GM19035 (cell line): Measurements from ENCODE around the gene PPME1.

Experiments used
- ATAC-seq: cut with Tn5 transposase; IDR thresholded peaks from one replicate; pipeline ENCODE4 v1.9.1; 2021; ENCODE audit not compliant: unreplicated experiment

The PPME1 gene

DNA sequence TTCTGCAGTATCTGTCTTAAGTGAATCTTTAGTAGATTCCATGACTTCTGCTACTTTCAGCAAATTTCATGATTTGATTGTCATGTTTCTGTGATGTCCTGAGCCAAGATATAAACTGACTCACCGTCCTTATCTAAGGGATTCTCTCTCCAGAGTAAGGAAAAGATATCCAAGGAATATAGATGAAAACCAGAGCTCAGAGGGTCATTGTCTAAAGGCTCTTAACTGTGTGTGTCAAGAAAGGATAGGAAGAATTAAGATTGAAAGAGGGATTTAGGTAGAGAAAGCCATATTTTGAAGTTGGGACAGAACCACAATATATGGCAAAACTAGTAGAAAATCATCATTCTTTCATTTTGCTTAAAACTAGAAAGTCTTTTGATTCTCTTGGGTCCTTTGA is 50.7 kb downstream of the PPME1 start:
- no peak for ATAC-seq

- no peak for ATAC-seq
Measured at GRCh38 chr11:74225565-74225964, 54.5 kb downstream of the PPME1 start.

DNA sequence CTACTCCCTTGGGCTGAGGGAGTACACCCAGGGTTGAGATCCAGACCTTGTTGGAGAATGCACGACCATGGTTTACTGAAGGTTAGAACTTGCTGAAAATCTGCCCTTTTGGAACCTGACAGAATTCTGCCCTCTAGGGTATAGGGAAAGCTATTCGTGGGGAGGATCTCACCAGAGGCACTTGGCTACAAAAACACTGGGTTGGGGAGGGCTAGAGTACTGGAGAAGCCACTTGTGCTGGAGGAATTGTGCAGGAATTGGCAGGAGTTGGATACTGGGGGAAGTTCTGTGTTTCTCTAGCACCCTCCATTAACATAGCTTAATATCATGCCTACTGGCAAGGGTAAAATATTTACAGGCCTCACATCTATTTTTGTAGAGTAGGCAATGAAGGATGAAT is 55.8 kb downstream of the PPME1 start:
- no peak for ATAC-seq

GRCh38 chr11:74232311-74232950 is 61.3 kb downstream of the PPME1 start:
- no peak for ATAC-seq

DNA sequence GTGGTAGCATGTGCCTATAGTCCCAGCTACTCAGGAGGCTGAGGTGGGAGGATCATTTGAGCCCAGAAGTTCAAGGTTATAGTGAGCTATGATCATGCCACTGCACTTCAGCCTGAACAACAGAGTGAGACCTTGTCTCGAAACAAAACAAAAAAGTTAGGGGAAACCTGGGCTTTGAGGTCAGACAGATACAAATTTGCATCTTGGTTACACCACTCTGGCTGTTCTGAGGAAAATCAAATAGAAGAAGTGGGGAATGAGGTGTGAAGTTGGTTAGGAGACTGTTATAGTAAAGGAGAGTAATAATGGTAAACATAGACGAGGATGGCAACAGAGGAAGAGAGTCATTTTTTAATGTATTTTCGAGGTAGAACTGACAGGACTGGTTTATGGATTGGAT is 62.6 kb downstream of the PPME1 start:
- ATAC-seq, result no peak

- no peak for ATAC-seq
Measured at GRCh38 chr11:74235121-74235520, 64.0 kb downstream of the PPME1 start.

DNA sequence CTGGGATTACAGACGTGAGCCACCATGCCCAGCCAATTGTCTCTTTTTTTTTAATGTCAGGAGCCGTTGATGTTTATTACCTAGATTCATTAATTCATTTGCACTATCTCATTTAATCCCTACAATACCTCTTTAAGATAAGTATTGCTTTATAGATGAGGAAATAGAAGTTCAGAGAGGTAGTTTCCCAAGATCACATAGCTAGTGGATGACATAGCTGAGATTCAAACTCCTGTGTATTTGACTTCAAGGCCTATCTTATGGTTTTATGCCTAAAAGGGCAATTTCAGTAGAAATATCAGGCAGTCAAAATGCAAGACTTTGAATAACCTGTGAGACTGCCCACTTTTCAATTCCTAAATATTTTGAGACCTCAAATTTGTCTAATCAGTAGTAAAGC is 66.5 kb downstream of the PPME1 start:
- ATAC-seq, result no peak

DNA sequence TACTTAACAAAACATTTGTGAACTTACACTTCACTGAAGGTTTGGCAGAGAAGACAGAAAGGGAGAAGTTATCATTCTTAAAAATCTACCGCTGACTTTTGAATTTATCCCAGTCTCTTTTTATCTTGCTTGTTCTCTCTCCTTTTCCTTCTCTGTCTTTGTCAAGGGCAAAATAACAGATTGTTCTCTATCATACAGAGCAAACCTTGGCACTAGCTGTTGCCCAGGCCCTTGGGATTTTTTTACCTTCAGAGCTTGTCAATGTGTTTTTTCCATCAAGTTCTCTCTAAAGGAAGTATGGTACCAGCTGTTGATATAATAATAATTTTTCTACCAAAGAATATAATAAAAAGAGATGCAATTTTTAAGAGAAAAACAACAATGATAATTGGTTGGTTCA is 67.2 kb downstream of the PPME1 start:
- no peak for ATAC-seq

DNA sequence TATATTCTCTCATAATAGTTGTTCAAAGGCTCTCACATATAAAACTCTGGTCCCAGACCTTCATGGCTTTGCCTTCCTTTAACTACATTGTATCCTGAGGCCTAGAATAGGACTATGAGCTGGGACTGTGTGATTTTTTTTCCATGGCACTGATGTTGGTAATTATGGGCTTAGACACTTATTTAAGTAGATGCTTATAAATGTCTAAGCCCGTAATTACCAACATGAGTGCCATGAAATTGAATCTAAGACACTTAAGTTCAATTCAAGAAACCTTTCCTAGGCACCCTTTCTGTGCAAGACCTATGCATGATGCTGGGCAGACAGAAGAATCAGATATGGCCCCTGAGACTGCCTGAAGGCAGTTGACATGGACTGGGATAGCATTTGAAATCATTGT is 77.4 kb downstream of the PPME1 start:
- ATAC-seq, result no peak

DNA sequence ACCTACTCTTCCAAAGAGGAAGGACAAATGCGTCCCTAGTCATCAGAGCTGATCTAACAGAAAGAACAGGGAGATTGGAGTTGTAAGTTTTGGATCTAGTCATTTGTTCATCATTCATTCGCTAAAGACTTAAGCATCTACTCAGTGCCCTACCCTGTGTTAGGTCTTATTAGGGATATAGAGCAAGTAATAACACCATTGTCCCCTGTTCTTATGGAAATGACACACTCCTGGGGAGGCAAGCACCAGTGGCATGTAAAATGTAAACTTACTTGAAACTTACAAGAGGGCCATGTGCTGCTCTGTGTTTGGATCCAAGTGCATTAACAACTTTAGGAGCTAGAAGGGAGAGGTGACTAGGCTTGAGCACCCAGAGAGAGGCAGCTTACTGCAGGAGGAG is 78.4 kb downstream of the PPME1 start:
- ATAC-seq, result no peak

DNA sequence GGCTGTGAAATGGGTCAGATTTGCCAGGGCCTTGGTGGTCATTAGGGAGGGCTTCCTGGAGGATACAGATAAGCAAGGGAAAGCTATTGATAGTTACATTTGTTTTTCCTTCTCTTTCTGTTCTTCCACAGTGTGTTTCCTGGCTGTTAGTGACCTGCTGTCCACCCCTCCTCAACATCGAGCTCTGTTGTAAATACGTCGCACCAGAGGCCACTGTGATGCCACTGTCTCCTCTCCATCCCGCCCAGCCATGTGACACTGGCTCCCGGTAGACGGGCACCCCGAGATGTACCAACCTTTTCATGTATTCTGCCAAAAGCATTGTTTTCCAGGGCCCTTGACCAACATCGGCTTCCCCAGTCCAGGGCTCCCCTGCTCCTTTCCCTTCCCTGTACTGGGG is 82.3 kb downstream of the PPME1 start:
- no peak for ATAC-seq

DNA sequence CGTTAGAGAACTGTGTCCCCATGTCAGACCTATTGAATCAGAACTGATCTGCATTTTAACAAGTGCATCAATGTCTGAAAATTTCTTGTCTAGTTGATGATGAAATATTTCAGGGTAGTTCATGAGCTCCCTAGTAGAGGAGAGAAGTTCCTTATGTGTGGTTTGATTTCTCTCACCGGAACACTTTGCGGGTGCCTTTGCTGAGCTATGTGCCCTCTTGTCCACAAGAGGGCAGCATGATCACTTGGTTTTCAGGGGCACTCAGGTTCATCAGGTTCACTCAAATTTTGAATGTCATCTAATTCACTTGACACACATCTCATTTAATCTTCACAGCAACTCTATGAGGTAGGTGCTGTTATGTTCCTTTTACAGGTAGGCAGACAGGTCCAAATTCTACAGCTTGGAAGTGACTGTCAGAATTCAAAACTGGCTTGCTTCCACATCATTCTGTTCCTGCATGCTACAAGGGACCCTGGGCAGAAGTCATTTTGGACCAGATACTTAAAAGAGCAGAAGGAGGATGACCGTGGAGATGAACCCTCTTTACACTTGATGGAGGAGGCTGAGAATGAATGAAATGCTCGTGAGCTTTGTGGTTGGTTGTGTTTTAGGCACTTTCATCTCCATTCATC is 84.8 kb downstream of the PPME1 start:
- no peak for ATAC-seq

- no peak for ATAC-seq
Measured at GRCh38 chr11:74256378-74257133, 85.5 kb downstream of the PPME1 start.

GRCh38 chr11:74257959-74258553 is 87.0 kb downstream of the PPME1 start:
- ATAC-seq, result no peak

- no peak for ATAC-seq
Measured at GRCh38 chr11:74262725-74263124, 91.6 kb downstream of the PPME1 start.

- no peak for ATAC-seq
Measured at GRCh38 chr11:74265256-74265655, 94.2 kb downstream of the PPME1 start.

- no peak for ATAC-seq
Measured at GRCh38 chr11:74267014-74267413, 95.9 kb downstream of the PPME1 start.

DNA sequence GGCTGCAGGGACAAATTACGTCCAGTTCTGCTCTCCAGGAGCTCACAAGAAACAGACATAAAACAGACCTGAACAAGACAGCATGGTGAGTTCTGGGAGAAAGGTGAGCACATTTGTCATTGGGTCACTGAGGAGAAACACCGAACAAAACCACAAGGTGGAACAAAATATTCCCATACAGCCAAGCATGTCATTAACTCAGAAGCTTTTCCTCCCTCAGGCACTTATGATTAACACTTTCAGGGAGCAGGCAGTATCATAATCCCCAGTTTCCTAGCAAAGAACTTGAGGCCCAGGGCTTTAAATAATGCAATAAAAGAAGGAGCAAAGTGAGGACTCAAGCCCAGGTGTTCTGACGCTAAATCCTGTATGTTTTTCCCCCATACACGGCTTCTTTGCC is 97.4 kb downstream of the PPME1 start:
- no peak for ATAC-seq

- ATAC-seq, result no peak
Measured at GRCh38 chr11:74269161-74269811, 98.2 kb downstream of the PPME1 start.

- ATAC-seq, result no peak
Measured at GRCh38 chr11:74272276-74272675, 101.2 kb downstream of the PPME1 start.

GRCh38 chr11:74276581-74276980 is 105.5 kb downstream of the PPME1 start:
- ATAC-seq, result no peak
